GF-D8 (cell line): ENCODE measurements around the gene ABO.
"Not testable (repeated sequence)": the region's sequence is repeated elsewhere in the genome, so short reads cannot be mapped to it uniquely, and the experiment has no call there.

Experiments
- DNase-seq: peaks from one replicate; lab custom pipeline; 2025; lab: John Stamatoyannopoulos, UW

Gene ABO

GRCh38 chr9:133275105-133276000 lies at the start of gene ABO:
Gene ABO (minus strand): TSS chr9:133275201.
- no peak for DNase-seq

GRCh38 chr9:133323991-133324703 lies 49.1 kb upstream of the ABO start:
- no peak for DNase-seq

- no peak for DNase-seq
These were observed 48.2 kb upstream of the ABO start for GRCh38 chr9:133323211-133323610.

GRCh38 chr9:133322701-133323100 lies 47.7 kb upstream of the ABO start:
- DNase-seq = no peak

GRCh38 chr9:133321411-133321935 lies 46.5 kb upstream of the ABO start:
- no peak for DNase-seq

DNA sequence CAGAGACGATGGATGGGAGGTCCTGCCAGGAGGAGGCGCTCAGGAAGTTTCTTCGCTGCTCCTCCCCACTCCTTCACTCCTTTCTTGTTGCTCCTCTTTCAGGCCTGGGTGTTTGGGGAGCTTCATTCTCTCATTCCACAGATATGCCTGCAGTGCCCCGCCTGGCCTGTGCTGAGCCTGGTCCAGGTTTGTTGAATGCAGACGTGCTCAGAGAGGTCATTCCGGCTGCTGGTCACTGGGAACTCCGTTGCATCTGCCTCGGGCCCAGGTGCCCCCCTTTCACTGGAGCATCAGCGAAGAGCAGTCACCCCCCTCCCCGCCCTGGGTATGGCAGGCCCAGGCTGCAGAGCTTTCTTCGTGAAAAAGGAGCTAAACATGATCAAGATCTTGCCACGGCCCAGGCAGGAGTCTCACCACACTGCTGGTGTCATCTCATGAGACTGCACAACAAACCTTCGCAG lies 45.5 kb upstream of the ABO start:
- DNase-seq = no peak

GRCh38 chr9:133317551-133317950 lies 42.5 kb upstream of the ABO start:
- not testable (repeated sequence) for DNase-seq

DNA sequence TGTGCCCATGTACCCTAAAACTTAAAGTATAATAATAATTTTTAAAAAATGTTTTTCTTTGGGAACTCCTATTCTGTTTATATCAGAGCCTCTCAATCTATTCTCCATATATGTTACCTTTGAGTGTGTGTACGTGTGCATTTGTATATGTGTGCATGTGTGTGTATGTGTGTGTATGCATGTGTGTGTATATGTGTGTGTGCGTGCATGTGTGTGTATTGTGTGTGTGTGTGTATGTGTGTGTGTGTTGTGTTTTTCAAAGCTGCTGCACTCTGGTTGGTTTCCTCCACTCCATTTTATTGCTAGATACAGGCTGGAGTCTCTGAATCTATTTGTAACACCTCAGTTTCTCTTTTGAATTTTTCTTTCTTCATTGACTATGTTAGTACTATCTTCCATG lies 41.0 kb upstream of the ABO start:
- DNase-seq = no peak

DNA sequence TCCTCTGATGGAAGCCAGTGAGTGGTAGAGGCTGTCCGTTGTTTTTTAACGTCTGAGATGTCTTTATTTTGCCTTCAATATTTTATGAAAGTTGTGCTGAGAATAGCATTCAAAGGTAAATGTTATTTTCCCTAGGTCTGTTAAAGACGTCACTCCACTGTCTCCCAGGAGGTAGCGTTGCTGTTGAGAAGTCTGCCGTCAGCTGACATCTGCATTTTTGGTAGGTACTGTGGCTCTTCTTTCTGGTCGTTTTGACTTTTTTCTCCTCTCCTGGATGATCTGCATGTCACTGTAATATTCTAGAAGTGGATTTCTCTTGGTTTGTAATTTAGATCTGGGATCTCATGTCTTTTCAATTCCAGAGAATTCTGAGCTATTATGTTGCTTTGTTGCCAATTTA lies 34.6 kb upstream of the ABO start:
- DNase-seq = no peak

DNA sequence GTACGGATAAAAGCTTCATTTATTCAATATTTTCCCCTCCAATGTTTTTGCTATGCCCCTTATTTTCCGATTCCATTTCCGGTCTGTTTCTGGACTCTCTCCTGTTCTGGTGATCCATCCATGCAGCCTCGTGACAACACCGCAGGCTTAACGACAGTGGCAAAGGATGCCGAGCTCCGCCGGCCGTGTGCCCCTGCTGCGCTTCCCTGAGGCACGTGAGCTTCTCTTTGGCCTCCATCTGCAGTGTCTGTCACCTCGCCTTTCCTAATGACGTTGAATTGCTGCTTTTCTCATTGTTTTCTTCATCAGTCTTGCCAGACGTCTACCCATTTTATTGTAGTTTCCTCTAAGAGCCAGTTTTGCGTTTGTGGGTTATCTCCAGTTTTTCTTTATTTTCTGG lies 32.3 kb upstream of the ABO start:
- no peak for DNase-seq

DNA sequence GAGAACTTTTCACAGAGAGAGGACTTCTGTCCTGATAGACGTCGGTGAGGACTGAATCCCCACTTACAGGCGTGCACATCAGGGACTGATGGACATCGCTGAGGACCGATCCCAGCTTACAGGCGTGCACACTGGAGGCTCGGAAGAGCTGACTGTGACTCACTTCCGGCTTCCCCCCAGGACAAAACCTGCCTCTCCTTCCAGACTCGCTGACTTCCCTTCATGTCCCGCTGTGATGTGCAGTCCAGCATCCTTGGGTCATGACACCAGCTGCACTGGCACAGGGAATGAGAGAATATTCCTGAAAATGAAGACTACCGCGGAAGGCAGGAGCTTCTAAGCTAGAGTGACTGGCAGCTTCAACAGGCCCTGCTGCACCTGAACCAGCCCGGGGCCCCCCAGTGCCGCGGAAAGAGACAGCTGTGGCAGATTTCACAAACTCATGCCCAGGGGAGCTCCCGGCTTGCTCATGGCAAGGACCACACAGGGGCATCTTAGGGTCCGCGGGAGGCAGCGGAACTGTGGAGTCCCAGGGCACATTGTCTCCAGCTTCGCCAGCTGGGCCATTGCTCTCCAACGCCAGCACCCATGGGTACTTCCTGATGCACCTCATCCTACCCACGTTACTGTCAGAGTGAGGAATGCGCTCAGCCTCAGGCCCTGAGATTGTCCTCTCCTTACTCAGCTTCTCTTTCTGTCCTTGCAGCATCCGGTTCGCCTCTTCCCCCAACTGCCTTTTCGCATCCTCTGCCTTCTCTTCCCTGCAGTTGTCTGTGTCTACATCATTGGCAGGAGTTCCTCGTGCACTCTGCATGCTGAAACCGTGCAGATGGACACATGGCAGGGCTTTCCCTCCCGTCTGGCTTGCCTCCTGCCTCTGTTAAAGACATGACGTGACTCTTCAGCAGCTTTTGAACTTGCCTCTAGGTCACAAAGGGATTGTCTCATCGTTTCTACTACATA lies 31.5 kb upstream of the ABO start:
- DNase-seq = no peak

- no peak for DNase-seq
These were observed 30.7 kb upstream of the ABO start for GRCh38 chr9:133305731-133306130.

DNA sequence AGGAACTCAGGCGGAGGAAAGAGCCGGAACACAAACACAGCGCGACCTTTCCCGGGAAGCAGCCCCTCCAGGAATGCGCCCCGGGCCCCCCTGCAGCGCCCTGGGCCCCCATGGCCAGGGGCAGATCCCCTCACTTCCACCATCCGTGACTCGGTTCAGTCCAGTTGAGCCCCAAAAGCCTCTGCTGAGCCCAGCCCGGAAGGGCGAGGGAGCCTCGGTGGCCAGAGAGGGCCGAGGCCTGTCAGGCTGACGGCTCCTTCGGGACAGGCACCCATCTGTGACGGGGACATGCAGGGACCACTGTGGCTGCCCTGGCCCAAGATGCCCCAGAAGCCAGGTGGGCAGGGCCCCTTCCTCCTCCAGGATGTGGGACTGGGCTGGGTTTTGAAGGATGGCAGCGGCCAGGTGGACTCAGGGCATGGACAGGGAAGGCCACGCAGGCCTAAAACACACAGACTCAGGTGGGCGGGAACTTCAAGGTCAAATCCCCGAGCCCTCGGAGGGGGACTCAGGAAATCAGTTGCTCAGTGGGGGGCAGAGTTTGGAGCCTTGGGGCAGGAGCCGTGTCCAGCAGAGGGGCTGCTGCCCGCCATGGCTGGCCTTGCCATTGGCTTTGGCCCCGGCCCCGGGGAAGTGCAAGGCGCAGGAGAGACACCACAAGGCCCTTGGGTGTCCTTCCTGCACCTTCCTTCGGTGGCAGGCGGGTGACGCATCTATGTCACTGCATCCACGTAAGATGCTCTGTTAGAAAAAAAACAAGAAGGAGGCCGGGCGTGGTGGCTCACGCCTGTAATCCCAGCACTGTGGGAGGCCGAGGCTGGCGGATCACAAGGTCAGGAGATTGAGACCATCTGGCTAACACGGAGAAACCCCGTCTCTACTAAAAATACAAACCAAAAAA lies 29.7 kb upstream of the ABO start:
- no peak for DNase-seq

DNA sequence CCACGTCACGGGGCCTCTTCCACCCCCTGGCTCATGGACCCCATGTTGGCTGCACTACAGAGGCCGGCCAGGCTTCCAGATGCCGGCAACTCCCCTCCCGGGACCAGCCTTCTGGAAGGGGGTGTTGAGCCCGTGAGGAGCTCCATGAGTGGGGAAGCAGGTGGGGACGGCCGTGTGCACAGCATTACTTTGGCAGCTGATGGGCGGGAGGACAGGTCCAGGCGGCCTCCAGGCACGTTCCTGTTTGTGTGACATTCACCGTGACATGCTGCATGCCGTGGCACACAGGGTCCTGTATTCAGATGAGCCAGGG lies 29.1 kb upstream of the ABO start:
- DNase-seq = no peak

- DNase-seq = no peak
These were observed 28.5 kb upstream of the ABO start for GRCh38 chr9:133303266-133304157.

DNA sequence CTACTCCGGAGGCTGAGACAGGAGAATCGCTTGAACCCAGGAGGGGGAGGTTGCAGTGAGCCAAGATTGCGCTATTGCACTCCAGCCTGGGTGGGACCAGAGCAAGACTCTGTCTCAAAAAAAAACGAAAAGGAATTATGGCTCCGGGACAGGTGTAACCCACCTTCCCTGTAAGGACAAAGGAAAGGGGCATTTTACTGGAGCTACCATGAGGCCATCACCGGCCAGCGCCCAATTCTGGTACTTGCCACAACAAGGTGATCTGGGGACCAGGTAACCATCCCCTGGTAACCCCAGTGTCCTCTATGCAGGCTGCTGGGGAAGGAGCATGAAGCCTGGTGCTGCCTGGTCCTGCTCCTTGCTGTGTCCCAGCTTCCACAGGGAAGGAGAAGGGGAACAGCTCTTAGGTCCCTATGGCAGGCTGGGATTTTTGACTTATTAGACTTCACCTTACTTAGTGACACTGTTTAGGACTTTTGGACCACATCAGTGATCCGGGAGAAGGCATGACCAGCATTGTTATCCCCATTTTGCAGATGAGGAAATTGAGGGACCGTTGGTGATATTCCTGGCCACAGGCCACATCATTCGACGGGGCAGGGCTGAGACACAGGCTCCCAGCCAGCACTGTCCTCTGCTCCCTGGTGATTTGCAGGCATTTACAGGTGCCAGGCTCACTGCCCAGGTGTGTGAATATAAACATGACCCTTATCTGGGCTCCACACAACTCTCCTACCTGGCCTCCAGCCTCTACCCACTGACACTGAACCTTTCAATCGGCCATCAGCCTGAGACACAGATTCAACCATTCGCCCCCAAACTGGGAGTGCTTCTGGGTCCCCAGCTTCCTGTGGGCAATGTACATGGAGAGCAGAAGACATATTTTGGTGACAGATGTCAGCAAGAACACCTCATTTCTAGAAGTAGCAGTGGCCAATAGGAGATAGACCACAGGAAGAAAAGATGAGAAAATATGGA lies 26.5 kb upstream of the ABO start:
- DNase-seq = no peak

- not testable (repeated sequence) for DNase-seq
These were observed 25.0 kb upstream of the ABO start for GRCh38 chr9:133299996-133300395.

DNA sequence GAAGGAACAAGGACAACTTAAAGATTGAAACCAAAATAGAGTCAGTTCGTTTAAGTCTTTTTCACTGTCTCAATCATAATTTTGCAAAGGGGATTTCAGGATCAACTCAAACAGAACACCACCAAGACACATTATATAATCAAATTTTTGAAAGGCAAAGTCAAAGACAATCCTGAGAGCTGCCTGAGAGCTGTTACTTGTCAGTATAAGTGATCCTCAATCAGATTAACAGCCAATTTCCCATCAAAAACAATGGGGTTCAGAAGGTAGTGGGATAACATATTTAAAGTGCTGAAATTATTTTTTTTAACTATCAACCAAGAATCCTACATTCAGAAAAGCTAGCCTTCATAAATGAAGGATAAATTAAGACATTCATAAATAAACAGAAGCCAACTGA lies 19.3 kb upstream of the ABO start:
- no peak for DNase-seq
